ENCODE data around the gene CAPN10. TPM values are rescaled to one million over a fixed set of nuclear protein-coding genes. Genes with fewer than 3 reads are reported as not detected.

Gene CAPN10
- total and polyA plus RNA-seq, 5 donors: 21.2 to 44.3 (median 36.9) TPM

GRCh38 chr2:240570531-240571313 lies 15.8 kb upstream of the CAPN10 start:
- DNase-seq: peak in 2 of 3 donors; percentile 51
- Histone ChIP-seq H3K4me3 (ENCODE audit: low read length) (no peak overlapping the region), H3K27ac (ENCODE audit: low read length) (no peak overlapping the region), H3K9me3 (ENCODE audit: control insufficient read depth, low read length) (no peaks in the 10 kb centered on the region), H3K27me3 (ENCODE audit: control insufficient read depth, insufficient read depth) (no peaks in the 10 kb centered on the region), H3K4me1 (ENCODE audit: control insufficient read depth, insufficient read depth, low read length) (peaks cover 15% of the 10 kb centered on the region)
- intact Hi-C loops (cut with DNase I): no loop called here
- 84% methylated on average over 11 of the region's 11 CpGs for WGBS
- no peak for ATAC-seq

- 86% methylated on average over 18 of the region's 18 CpGs for WGBS
- peak in 2 of 3 donors; percentile 10 to 29 for DNase-seq
- Histone ChIP-seq H3K27ac (ENCODE audit: low read length) (no peak overlapping the region), H3K9me3 (ENCODE audit: control insufficient read depth, low read length) (no peaks in the 10 kb centered on the region), H3K27me3 (ENCODE audit: control insufficient read depth, insufficient read depth) (no peaks in the 10 kb centered on the region), H3K4me3 (ENCODE audit: low read length) (no peak overlapping the region), H3K4me1 (ENCODE audit: control insufficient read depth, insufficient read depth, low read length) (peaks cover 15% of the 10 kb centered on the region)
- intact Hi-C loops (cut with DNase I): no loop called here
- no peak for ATAC-seq
Observed at GRCh38 chr2:240571314-240571973, 15.1 kb upstream of the CAPN10 start.

- intact Hi-C loops (cut with DNase I): no loop called here
- no peaks in the 10 kb centered on the region for H3K27me3 ChIP-seq (ENCODE audit: control insufficient read depth, insufficient read depth)
- ATAC-seq (no peak), DNase-seq (peak; percentile 12 to 60 (median 51))
- WGBS: 87% methylated on average over 30 of the region's 30 CpGs
- H3K4me1 ChIP-seq (ENCODE audit: control insufficient read depth, insufficient read depth, low read length): peaks cover 6% of the 10 kb centered on the region
- no peaks in the 10 kb centered on the region for H3K9me3 ChIP-seq (ENCODE audit: control insufficient read depth, low read length)
- H3K27ac ChIP-seq (ENCODE audit: low read length): no peak overlapping the region
- no peak overlapping the region for H3K4me3 ChIP-seq (ENCODE audit: low read length)
Observed at GRCh38 chr2:240572141-240573031, 14.1 kb upstream of the CAPN10 start.

GRCh38 chr2:240573071-240573515 lies 13.4 kb upstream of the CAPN10 start:
- 91% methylated on average over 20 of the region's 20 CpGs for WGBS
- no peak overlapping the region for H3K27ac ChIP-seq (ENCODE audit: low read length)
- H3K4me3 ChIP-seq (ENCODE audit: low read length): no peak overlapping the region
- no peak for ATAC-seq
- DNase-seq: peak in 2 of 3 donors; percentile 53 to 62
- no peaks in the 10 kb centered on the region for H3K27me3 ChIP-seq (ENCODE audit: control insufficient read depth, insufficient read depth)
- no peaks in the 10 kb centered on the region for H3K9me3 ChIP-seq (ENCODE audit: control insufficient read depth, low read length)
- intact Hi-C loops (cut with DNase I): no loop called here
- H3K4me1 ChIP-seq (ENCODE audit: control insufficient read depth, insufficient read depth, low read length): peaks cover 4% of the 10 kb centered on the region

- intact Hi-C loops (cut with DNase I): no loop called here
- no peak for ATAC-seq
- peaks cover 4% of the 10 kb centered on the region for H3K4me1 ChIP-seq (ENCODE audit: control insufficient read depth, insufficient read depth, low read length)
- no peak overlapping the region for H3K4me3 ChIP-seq (ENCODE audit: low read length)
- no peak overlapping the region for H3K27ac ChIP-seq (ENCODE audit: low read length)
- WGBS: 87% methylated on average over 37 of the region's 37 CpGs
- H3K9me3 ChIP-seq (ENCODE audit: control insufficient read depth, low read length): no peaks in the 10 kb centered on the region
- no peaks in the 10 kb centered on the region for H3K27me3 ChIP-seq (ENCODE audit: control insufficient read depth, insufficient read depth)
- DNase-seq: peak; percentile 11 to 56 (median 44)
Observed at GRCh38 chr2:240573516-240574385, 12.8 kb upstream of the CAPN10 start.

GRCh38 chr2:240574386-240575100 lies 12.0 kb upstream of the CAPN10 start:
- H3K27ac ChIP-seq (ENCODE audit: low read length): no peak overlapping the region
- peaks cover 2% of the 10 kb centered on the region for H3K4me1 ChIP-seq (ENCODE audit: control insufficient read depth, insufficient read depth, low read length)
- H3K27me3 ChIP-seq (ENCODE audit: control insufficient read depth, insufficient read depth): no peaks in the 10 kb centered on the region
- intact Hi-C loops (cut with DNase I): no loop called here
- 87% methylated on average over 21 of the region's 21 CpGs for WGBS
- no peak overlapping the region for H3K4me3 ChIP-seq (ENCODE audit: low read length)
- DNase-seq (peak; percentile 14 to 60 (median 54)), ATAC-seq (no peak)
- no peaks in the 10 kb centered on the region for H3K9me3 ChIP-seq (ENCODE audit: control insufficient read depth, low read length)

- ATAC-seq (no peak), DNase-seq (peak; percentile 10 to 57 (median 33))
- intact Hi-C loops (cut with DNase I): no loop called here
- Histone ChIP-seq H3K9me3 (ENCODE audit: control insufficient read depth, low read length) (no peaks in the 10 kb centered on the region), H3K4me3 (ENCODE audit: low read length) (no peak overlapping the region), H3K4me1 (ENCODE audit: control insufficient read depth, insufficient read depth, low read length) (peaks cover 3% of the 10 kb centered on the region), H3K27ac (ENCODE audit: low read length) (no peak overlapping the region), H3K27me3 (ENCODE audit: control insufficient read depth, insufficient read depth) (no peaks in the 10 kb centered on the region)
- WGBS: 84% methylated on average over 23 of the region's 23 CpGs
Observed at GRCh38 chr2:240575101-240575965, 11.2 kb upstream of the CAPN10 start.

- peaks cover 5% of the 10 kb centered on the region for H3K4me1 ChIP-seq (ENCODE audit: control insufficient read depth, insufficient read depth, low read length)
- H3K27ac ChIP-seq (ENCODE audit: low read length): no peak overlapping the region
- peak in 1 of 3 donors; percentile 26 for DNase-seq
- no peaks in the 10 kb centered on the region for H3K27me3 ChIP-seq (ENCODE audit: control insufficient read depth, insufficient read depth)
- H3K4me3 ChIP-seq (ENCODE audit: low read length): no peak overlapping the region
- 75% methylated on average over 6 of the region's 6 CpGs for WGBS
- no peaks in the 10 kb centered on the region for H3K9me3 ChIP-seq (ENCODE audit: control insufficient read depth, low read length)
- intact Hi-C loops (cut with DNase I): no loop called here
- ATAC-seq: no peak
Observed at GRCh38 chr2:240576036-240576435, 10.5 kb upstream of the CAPN10 start.

GRCh38 chr2:240576436-240577205 lies 9.9 kb upstream of the CAPN10 start:
- H3K27ac ChIP-seq (ENCODE audit: low read length): no peak overlapping the region
- intact Hi-C loops (cut with DNase I): no loop called here
- H3K9me3 ChIP-seq (ENCODE audit: control insufficient read depth, low read length): no peaks in the 10 kb centered on the region
- no peak for ATAC-seq
- peak; percentile 16 to 65 (median 45) for DNase-seq
- peaks cover 5% of the 10 kb centered on the region for H3K4me1 ChIP-seq (ENCODE audit: control insufficient read depth, insufficient read depth, low read length)
- H3K4me3 ChIP-seq (ENCODE audit: low read length): no peak overlapping the region
- WGBS: 90% methylated on average over 32 of the region's 32 CpGs
- H3K27me3 ChIP-seq (ENCODE audit: control insufficient read depth, insufficient read depth): no peaks in the 10 kb centered on the region

All from right cardiac atrium (tissue), 5 donors.